ENCODE results near the gene HRH1.
"Not testable (repeated sequence)": the region's sequence is repeated elsewhere in the genome, so short reads cannot be mapped to it uniquely, and the experiment has no call there.

Gene HRH1, protein sequence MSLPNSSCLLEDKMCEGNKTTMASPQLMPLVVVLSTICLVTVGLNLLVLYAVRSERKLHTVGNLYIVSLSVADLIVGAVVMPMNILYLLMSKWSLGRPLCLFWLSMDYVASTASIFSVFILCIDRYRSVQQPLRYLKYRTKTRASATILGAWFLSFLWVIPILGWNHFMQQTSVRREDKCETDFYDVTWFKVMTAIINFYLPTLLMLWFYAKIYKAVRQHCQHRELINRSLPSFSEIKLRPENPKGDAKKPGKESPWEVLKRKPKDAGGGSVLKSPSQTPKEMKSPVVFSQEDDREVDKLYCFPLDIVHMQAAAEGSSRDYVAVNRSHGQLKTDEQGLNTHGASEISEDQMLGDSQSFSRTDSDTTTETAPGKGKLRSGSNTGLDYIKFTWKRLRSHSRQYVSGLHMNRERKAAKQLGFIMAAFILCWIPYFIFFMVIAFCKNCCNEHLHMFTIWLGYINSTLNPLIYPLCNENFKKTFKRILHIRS

DNA sequence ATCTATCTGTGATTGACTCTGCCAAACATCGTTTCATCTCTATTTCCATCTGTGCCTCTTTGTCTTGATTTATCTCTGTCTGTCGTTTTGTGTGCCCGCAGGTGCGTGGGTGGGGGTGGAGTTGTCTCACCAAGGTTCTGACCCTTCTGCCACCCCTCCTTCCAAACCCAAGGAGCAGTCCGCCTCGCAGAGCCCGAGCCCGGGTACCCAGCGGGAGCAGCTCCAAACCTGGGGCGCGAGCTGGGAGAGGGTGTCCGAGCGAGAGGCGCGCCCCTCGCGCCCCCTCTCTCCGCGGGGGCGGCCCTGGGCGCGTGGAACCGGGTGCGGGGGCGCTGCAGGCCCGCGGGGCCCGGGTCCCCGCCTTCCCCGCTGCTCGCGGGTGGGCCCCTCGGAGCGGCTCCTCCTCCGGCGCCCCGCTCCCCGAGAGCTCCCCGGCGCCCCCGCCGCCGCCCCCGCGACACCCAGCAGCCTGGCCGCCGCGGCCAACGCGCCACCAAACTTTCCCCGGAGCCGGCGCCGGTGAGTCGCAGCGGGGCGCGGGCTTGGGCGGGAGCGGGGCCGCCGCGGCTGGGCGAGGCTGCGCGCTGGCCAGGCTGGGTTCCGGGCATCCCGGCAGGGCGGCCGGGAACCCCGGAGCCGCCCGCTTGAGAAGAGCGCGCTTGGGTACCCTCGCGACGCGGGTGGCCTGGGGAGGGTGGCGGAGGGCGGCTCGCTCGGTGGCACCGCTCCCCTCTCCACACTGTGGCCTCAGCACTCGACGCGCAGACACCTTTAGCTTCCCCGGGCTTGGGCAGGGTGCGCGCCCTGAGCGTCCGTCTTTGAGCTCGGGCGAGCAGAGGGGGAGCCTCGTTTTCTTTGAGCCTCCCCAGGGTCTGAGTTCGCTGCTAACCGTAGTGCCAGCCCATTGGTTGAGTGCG is at the start of gene HRH1:
Gene HRH1, plus strand, starts transcription at position 458 of the 917 bp plus-strand sequence. CDS start 104,545 bp downstream, outside the sequence.
- no peak for DNase-seq

DNA sequence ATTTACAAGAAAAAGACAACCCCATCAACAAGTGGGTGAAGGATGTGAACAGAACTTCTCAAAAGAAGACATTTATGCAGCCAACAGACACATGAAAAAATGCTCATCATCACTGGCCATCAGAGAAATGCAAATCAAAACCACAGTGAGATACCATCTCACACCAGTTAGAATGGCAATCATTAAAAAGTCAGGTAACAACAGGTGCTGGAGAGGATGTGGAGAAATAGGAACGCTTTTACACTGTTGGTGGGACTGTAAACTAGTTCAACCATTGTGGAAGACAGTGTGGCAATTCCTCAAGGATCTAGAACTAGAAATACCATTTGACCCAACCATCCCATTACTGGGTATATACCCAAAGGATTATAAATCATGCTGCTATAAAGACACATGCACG is 41.0 kb upstream of the HRH1 start:
- not testable (repeated sequence) for DNase-seq

DNA sequence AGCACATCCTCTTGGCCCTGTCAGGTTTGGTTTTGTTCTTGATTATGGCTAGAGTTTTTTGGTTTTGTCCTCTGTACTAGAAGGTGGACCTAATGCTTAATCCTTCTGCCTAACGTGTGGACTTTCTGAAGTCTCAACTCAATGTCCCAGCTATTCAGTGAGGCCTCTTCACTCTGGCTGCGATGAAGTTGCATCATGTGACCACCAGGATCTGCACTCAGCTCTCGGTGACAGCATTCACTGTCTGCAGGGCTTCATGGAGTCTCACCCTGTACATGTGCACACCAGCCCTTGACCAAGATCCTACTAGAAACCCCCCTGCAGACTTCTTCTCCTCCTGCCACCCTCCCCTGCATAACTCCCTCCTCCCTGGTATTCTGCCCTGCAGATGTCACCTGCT is 38.7 kb upstream of the HRH1 start:
- DNase-seq: no peak

DNA sequence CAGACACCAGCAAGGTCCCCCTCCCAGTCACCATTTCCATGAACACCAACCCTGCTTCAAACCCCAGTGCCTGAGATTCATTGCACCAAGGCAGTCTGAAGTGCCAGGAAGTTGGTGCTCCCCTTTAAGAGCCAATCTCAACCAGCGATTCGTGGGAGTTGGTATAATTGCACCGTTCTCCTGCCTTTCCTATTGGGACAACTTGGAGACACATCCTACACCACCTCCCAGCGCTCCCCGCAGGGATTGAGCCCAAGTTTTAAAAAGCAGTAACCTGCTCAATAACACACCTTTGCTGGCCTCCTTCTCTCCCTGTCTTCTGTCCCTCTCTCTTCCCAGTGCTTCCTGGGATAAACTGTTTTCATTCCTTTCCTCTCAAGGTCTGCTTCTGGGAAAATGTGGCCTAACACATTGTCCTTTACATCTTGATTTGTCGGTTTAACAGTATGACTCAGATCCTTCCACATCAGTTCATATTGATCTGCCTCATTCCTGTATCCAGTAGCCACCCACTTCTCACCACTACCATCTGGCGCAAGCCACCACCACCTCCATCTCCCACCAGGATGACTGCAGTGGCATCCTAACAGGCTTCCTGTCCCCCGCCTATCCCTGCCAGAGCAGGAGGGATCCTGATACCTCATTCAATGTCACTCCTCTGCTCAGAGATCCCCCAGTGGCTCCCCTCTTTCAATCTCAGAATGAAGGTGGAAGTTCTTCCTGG is 37.8 kb upstream of the HRH1 start:
- no peak for DNase-seq

DNA sequence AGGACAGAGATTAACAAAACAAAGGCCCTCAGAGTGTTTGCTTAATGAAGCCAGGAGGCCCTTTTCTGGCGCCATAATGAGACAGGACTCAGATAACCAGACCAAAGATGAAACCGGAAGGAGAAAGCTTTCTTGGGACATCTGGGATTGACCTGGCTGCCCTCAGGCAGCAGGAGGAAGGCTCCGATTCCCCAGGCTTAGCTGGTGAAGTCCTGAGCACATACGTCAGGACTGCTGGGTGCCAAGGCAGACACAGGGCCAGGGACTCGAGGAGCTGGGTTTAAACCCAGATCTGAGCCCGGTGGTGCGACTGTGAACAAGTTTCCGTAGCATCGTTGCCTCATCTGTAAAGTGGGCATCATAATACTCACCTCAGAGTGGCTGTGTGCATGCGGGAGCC is 36.7 kb upstream of the HRH1 start:
- DNase-seq: no peak

DNA sequence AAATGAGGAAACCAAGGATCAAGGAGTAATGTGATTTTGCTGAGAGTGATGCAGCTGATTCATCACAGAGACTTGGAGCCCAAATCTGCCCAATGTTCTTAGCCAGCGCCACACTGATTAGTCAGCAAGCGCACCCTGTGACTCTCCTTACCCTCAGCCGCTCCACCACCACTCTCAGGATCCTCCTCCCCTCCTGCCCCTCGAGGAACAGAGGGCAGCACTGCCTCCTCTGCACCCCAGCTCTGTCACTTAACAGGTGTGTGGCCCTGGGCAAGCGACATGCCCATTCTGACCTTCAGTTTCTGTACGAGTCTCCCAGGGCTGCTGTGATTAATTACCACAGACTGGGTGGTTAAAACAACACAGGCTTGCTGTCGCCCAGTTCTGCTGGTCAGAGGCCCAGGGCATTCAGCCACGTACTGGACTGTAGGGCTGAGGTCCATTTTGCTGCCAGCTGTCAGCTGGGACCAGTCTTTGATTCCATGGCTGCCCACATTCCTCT is 36.1 kb upstream of the HRH1 start:
- no peak for DNase-seq

DNA sequence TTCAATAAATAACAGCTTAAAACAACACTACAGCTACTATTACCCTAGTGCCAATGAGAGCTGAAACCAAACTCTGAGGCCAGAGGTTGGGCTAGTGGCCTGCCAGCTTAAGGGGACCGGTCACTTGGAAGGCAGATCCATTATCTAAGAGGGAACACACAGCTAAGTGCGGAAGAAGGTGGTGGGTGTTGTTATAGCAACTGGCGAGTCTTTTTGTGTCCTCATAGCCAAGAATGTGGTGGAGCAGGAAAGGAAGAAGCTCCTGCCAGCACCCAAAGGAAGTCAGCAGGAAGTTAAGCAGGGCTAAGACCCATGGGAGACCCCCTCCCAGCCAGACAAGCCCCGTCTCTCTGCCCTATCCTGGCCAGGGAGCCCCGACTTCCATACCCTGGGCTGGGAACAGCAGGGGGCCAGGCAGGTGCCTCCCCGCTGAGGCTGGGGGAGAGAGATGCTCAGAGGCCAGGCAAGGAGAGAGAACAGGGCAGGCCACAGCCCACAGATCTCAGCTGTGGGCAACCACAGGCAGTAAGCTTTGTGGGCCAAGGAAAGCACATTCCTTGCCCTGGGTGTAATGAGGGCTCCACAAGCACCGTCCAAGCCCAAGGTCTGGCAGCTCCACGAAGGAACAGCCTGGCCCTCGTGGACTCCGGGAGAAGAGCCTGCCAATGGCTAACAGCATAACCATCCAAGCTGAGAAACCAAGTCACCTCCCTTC is 34.0 kb upstream of the HRH1 start:
- no peak for DNase-seq

DNA sequence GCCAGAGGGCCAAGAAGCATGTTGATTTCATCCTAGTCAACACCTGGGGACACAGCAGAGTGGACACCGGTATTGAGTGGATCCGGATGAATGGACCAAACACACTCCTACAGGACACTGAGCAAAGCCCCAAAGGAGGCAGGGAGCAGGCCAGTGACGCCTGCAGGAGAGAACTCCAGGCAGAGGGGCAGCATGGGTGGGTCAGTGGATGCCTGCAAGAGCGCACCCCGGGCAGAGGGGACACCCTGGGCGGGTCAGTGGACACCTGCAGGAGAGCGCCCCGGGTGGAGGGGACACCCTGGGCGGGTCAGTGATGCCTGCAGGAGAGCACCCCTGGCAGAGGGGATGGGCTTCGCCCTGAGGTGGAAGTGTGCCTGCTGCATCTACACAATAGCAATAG is 27.6 kb upstream of the HRH1 start:
- no peak for DNase-seq

DNA sequence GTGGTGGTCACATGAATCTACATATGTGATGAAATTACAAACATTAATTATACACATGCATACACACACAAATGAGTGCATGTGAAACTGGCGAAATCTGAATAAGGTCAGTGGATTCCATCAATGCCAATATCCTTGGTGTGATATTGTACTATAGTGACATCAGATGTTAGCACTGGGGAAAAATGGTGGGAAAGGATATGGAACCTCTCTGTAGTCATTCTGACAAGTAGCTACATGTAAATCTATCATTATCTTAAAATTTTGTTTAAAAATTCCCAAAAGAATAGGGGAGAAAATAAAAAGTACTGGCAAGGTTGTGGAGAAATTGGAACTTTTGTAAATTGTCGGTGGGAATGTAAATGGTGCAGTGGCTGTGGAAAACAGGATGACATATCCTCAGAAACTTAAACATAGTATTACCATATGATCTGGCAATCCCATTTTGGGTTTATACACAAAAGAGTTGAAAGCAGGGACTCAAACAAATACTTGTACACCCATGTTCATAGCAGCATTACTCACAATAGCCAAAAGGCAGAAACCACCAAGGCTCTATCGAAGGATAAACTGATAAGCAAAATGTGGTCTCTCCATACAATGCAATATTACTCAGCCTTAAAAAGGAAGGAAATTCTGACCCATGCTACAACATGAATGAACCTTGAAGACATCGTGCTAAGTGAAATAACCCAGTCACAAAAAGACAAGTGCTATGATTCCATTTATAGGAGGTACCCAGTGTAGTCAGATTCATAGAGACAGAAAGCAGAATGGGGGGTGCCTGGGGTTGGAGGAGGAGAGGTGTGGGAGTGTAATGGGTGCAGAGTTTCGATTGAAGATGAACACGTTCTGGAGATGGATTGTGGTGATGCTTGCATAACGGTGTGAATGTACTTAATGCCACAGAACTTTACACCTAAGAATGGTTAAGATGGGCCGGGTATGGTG is 25.3 kb upstream of the HRH1 start:
- no peak for DNase-seq

DNA sequence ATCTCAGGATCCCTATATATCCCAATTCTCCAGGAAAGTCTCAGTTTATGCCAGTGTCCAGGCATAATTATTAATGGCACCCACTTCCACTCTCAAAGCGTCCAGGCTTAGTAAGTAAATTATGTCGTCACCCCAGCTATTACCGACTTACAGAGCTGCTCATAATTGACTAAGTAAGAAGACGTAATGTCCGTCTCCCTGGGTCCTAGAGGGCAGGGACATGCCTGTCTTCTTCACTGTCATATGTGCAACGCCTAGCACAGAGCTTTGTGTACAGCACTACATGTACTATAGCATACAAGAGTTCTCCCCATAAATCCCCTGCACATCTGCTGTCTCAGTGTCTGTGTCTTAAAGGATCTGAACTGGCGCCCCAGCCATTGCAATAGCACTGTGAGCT is 23.9 kb upstream of the HRH1 start:
- DNase-seq: no peak

DNA sequence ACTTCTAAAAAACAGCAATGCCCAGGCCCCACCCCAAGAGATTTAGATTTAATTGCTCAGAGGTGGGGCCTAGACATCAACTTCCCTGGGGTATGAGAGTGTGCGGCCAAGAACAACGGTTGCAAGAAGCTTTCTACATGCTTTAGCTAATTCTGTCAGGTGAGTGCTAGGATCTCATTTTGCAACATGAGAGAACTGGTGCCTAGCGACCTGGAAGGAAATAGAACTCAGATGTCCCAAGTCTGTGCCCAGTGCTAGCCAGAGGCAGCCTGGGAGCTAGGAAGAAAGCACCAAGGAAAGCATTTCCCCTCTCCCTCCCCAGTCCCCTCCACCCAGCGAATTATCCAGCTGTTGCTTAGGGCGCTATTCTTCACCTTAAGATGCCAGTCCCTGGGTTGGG is 22.9 kb upstream of the HRH1 start:
- DNase-seq: no peak

DNA sequence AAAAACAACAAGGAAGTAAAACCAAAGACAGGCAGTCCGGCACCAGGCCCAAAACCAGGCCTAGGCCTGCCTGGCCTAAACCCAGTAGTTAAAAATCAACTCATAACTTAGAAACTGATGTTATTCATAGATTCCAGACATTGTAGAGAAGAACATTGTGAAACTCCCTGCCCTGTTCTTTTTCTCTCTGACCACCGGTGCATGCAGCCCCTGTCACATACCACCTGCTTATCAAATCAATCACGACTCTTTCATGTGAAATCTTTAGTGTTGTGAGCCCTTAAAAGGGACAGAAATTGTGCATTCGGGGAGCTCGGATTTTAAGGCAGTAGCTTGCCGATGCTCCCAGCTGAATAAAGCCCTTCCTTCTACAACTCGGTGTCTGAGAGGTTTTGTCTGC is 22.4 kb upstream of the HRH1 start:
- DNase-seq: not testable (repeated sequence)

DNA sequence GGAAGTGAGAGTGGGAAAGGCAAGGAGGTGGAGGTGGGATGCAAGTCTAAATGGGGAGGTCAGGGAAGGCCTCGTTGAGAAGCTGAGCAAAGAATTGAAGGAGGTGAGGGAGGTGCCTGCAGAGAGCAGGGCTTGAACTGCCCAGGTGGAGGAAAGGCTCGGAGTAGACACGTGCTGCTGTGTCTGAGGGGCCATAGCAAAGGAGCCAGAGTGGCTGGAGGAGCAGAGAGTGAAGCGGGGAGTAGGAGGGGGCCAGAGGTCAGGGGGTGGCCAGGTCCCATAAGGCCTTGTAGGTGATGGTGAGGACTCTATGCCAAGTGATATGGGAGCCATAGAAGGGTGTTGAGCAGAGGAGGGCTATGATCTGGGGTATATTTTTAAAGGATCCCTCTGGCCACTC is 21.4 kb upstream of the HRH1 start:
- no peak for DNase-seq

DNA sequence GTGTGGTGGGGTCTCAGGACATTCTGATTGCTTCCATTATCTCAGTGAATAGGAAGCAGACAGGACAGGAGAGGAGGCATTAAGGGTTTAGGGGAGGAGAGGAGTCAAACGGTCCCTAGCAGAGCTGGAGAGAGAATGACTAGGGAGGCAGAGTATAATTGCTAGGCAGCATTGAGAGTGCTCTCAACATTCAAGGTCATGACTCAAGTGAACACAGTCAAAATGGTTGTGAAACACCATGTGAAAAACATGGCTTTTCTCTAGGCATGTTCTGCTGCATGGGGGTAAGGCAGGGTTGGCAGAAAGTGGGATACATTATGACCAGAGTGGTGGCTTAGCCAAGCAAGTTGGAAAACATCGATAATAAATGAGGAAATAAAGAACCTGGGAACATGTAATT is 19.5 kb upstream of the HRH1 start:
- DNase-seq: no peak

DNA sequence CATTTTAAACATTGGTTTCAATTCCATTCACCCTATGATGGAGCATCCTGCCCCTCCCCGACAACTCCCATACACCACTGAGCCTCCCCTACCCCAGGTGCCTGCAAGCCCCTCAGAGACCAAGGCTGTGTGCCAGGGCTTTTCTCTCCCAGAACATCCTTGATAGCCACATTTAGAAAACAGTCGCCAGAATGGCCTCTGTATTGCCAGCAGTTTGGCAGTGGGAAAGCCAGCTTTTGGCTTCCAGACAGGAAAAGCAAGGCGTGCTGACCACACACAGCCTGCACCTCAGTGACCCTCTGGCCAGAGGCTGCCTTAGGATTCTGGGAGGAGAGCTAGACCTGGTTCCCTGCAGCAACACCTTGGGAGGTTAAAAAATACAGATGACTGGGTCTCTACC is 18.2 kb upstream of the HRH1 start:
- DNase-seq: no peak

DNA sequence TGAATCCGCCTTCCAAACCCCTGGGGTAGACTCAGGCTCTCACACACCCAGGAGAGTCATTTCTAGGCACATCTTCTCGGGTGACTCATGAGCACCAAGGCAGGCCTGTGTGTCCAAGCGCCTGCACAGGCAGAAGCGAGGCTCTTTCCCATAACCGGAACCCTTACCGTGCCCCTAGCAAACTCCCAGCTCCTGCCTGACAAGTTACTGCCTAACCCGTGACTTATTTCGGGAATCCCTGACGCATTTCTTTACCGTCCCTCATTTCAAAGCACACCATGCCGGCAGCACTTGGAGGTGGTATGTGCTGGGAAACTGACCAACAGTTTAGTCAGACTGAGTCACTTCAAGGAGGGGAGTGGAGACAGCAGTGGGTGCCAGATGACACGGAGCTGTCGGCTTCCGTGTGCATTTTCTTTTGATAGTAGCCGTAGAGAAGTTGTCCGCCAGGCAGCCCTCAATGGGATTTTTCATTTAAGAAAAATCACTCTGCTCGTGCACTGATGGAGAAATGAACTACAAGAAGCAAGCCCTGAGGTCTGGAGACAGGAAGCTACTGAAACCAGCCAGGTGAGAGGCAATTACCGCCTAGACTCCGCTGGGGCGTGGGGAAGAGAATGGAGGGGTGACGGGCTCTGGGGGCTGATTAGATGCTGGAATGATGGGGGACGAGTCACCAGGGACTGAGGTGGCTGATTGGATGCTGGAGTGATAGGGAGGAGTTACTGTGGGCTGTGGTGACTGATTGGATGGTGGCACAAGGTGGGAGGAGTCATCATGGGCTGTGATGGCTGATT is 17.3 kb upstream of the HRH1 start:
- DNase-seq: no peak

DNA sequence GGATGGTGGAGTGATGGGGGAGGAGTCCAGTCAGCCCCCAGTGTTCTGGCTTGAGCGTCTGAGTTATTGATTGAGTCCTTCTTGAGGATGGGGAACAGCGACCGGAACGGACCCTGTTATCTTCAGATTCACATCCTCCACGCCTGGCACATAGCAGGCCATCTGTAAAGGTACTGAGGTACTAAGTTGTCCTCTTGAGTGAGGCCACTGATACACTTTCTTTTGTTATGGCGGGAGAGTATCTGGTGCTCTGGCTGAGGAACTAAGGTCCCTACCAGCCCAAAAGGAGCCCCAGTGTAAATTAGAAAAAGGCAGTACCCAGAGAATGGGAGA is 16.7 kb upstream of the HRH1 start:
- DNase-seq: no peak

DNA sequence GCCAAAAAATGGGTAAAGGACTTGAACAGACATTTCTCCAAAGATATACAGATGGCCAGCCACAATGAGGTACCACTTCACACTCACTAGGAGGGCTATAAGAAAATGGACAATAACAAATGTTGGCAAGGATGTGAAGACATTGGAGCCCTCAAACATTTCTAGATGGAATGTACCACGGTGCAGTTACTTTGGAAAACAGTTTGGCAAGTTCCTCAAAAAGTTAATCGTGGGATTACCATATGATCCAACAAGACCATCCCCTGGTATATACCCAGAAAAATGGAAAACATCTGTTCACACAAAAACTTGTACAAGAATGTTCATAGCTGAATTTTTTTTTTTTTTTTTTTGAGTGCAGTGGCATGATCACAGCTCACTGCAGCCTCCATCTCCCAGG is 15.9 kb upstream of the HRH1 start:
- no peak for DNase-seq

DNA sequence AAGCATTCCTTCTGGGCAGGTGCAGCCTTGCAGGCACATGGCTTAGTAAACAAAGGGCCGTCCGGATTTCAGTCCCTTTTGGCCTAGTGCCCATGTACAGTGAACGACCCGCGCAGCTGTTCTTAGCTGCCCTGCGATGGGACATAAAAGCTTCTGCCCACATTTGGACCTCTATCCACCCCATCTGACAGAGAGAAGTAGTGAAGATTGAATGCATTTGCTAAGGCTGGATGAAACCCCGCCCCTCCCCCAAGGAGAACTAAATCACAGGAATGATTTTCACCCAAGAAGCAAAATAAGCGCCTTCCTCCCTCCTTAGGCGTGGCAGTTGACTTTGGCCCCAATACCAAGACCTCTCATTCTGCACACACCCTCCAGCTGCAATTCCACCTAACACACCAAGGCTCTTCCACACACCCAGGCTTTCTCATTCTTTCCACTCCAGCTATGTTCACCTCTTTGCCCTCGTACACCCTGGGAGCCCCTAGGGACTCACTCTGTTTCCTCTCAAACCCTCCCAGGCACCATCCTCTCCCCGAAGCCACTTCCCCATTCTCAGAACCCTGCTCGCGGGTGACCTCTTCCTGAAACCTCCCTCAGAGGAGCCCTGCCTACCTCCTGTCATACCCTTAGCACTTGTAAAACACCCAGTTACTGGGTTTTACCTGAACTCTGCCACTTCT is 14.1 kb upstream of the HRH1 start:
- no peak for DNase-seq

DNA sequence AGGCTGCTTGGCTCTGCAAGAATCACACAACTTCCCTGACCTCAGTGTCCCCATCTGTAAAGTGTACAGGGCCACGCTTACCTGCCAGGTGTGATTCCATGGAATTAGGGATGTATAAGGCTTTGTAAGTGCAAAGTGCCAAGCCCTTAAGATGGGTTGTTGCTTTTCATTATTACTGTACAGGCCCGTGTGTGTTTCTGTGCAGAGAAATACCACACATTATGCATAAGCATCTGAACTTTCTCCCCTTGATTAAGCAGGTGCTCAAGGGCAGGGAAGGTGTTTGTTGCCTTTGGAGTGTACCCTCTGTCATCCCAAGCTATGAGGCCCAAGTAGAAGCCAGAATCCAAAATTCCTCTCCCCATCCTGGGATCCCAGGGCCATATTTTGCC is 13.6 kb upstream of the HRH1 start:
- DNase-seq: no peak
